Right lobe of liver (tissue), 6 donors: Measurements from ENCODE around the gene GH1. TPM values are rescaled to one million over a fixed set of nuclear protein-coding genes. Genes with fewer than 3 reads are reported as not detected.
A peak's percentile ranks its signal among the peaks of the same experiment; 100 is the strongest.
"Not testable (repeated sequence)": the region's sequence is repeated elsewhere in the genome, so short reads cannot be mapped to it uniquely, and the experiment has no call there.

Source experiments
- ATAC-seq, 4 donors: fragments of 200-7000 bp; cut with Tn5 transposase; one replicate each; pipeline ENCODE4 v1.9.1; 2020; ENCODE audit warnings: mild to moderate bottlenecking in 4 of 4, moderate library complexity in 4 of 4
- DNase-seq, 3 donors: peaks; one replicate each; pipeline ENCODE4 v3.0.0-alpha.2; 2020
- H3K27ac ChIP-seq, 3 donors: fragments of 200-600 bp; one replicate each; pipeline ENCODE4 v1.8.0; 2022
- H3K27me3 ChIP-seq, 2 donors: fragments of 200-600 bp; one replicate each; pipeline ENCODE4 v1.8.0; 2022
- H3K36me3 ChIP-seq, 4 donors: fragments of 200-600 bp; sonication (generic) in 1 of 4; one replicate each; pipeline versions ENCODE4 v1.5.1 to v1.8.0; 2017 to 2022; ENCODE audit warnings: control low read depth in 1 of 4
- H3K4me1 ChIP-seq, 4 donors: fragments of 200-600 bp; sonication (generic) in 1 of 4; one replicate each; pipeline versions ENCODE4 v1.5.1 to v1.8.0; 2017 to 2022; ENCODE audit warnings: control low read depth in 1 of 4
- H3K4me3 ChIP-seq, 3 donors: fragments of 200-600 bp; one replicate each; pipeline ENCODE4 v1.8.0; 2022
- H3K9me3 ChIP-seq, 4 donors: fragments of 200-600 bp; sonication (generic) in 1 of 4; one replicate each; pipeline versions ENCODE4 v1.5.1 to v1.8.0; 2017 to 2022; ENCODE audit warnings: control low read depth in 1 of 4
- CTCF ChIP-seq, 4 donors: fragments of 200-600 bp in 3 of 4; fragments of 450-650 bp in 1 of 4; IDR thresholded peaks; one replicate each; pipeline versions ENCODE4 v1.5.1 to v1.8.0; 2016 to 2022; ENCODE audit warnings: antibody characterized with exemption in 4 of 4, mild to moderate bottlenecking in 2 of 4
- POLR2A ChIP-seq: fragments of 450-650 bp; IDR thresholded peaks from one replicate; pipeline ENCODE4 v1.6.1; 2017; ENCODE audit warnings: antibody characterized with exemption, mild to moderate bottlenecking
- WGBS: methylation state at CpG from one replicate; pipeline ENCODE4 v1.1.6; 2018; ENCODE audit warnings: low coverage, low lambda C conversion rate; ENCODE audit not compliant: insufficient coverage; ENCODE audit errors: missing lambda C conversion rate; 5-methylcytosine and 5-hydroxymethylcytosine counted together
- intact Hi-C, 2 donors: fragments of 100-400 bp; cut with DNase I; formaldehyde crosslinking; loops; one replicate each; pipeline versions ENCODE4 v1.11.2 to v1.14.1; 2022
- total RNA-seq, 6 experiments: library from RNA; depleted of rRNA in 2 of 6; stranded (reverse); fragments of >200 nt in 2 of 6; fragmentation: NEBNext Ultra II Directional in 3 of 6; extraction: Animal tissue kit (Norgen Biotek cat#: 25700) in 3 of 6; gene quantifications; one replicate each; pipeline versions ENCODE4 v1.1.0 to v1.2.4, GENCODE V29; 2016 to 2023
- donor health status: DM: no; HTN: yes; CAD: no.
- donor health status: DM: no; HTN: no; CAD: no.
- donor health status: DM: no; HTN: no; CAD: no.
- donor health status: DM: no; HTN: yes; CAD: no.
- donor health status: DM: no; HTN: yes; CAD: no.

GH1 gene
- total RNA-seq, 6 experiments from 2014 or later = not detected

- intact Hi-C loops, H3K9me3 ChIP-seq, H3K4me3 ChIP-seq, H3K27me3 ChIP-seq, H3K4me1 ChIP-seq, H3K27ac ChIP-seq, H3K36me3 ChIP-seq: not testable (repeated sequence)
- DNase-seq = peak in 2 of 3 donors; percentile 23 to 30
- WGBS = 16% methylated on average over 11 of the region's 13 CpGs
- TF ChIP-seq CTCF (IDR thresholded peaks at IDR 0.05) = peak; percentile 27 to 46 (median 34)
- peak; percentile 68 to 81 (median 75) for ATAC-seq
Observed at GRCh38 chr17:63889026-63889848, 29.4 kb downstream of the GH1 start.

- H3K4me3 ChIP-seq, H3K27me3 ChIP-seq, H3K36me3 ChIP-seq, H3K9me3 ChIP-seq, H3K27ac ChIP-seq, H3K4me1 ChIP-seq, ATAC-seq, intact Hi-C loops: not testable (repeated sequence)
- WGBS = 81% methylated on average over 7 of the region's 11 CpGs
- peak in 1 of 3 donors; percentile 10 for DNase-seq
Observed at GRCh38 chr17:63885119-63885518, 33.5 kb downstream of the GH1 start.

GRCh38 chr17:63882626-63883126 is 36.0 kb downstream of the GH1 start:
- H3K9me3 ChIP-seq, H3K27ac ChIP-seq, H3K4me3 ChIP-seq, H3K4me1 ChIP-seq, intact Hi-C loops, H3K27me3 ChIP-seq, ATAC-seq, H3K36me3 ChIP-seq: not testable (repeated sequence)
- WGBS = 69% methylated on average over 7 of the region's 9 CpGs
- DNase-seq = peak in 1 of 3 donors; percentile 3

GRCh38 chr17:63881935-63882601 is 36.6 kb downstream of the GH1 start, which contains the start of gene GH2:
Gene GH2 (minus strand): TSS chr17:63881944. CDS start chr17:63881801, 143 bp downstream.
- DNase-seq = peak in 1 of 3 donors; percentile 57
- no peak within 1 kb of the TSS for H3K4me3 ChIP-seq
- ATAC-seq = peak; percentile 79 to 87 (median 85)
- TF ChIP-seq POLR2A = no peak
- peak; percentile 41 to 53 (median 48) for TF ChIP-seq CTCF (IDR thresholded peaks at IDR 0.05)
- H3K36me3 ChIP-seq = no peaks in the 10 kb centered on the region
- intact Hi-C loops = no loop called here
- WGBS = 27% methylated on average over 7 of the region's 15 CpGs
- no peaks in the 10 kb centered on the region for H3K4me1 ChIP-seq
- no peak within 1 kb of the TSS for H3K27ac ChIP-seq
- no peaks in the 10 kb centered on the region for H3K27me3 ChIP-seq
- H3K9me3 ChIP-seq = no peaks in the 10 kb centered on the region

- H3K27me3 ChIP-seq, H3K4me3 ChIP-seq, H3K9me3 ChIP-seq, intact Hi-C loops, H3K27ac ChIP-seq, H3K36me3 ChIP-seq, H3K4me1 ChIP-seq: not testable (repeated sequence)
- peak in 2 of 4 donors; percentile 9 to 24 for TF ChIP-seq CTCF (IDR thresholded peaks at IDR 0.05)
- ATAC-seq = peak in 3 of 4 donors; percentile 48 to 68 (median 52)
- WGBS = 51% methylated on average over 9 of the region's 11 CpGs
- peak in 2 of 3 donors; percentile 43 to 48 for DNase-seq
Observed at GRCh38 chr17:63881337-63881736, 37.3 kb downstream of the GH1 start.
